GM12878 (cell line): ENCODE results near the gene GAGE10. TPM values are rescaled to one million over a fixed set of nuclear protein-coding genes. Genes with fewer than 3 reads are reported as not detected.

Source experiments
- ATF2 ChIP-seq: IDR thresholded peaks from 2 replicates; pipeline ENCODE4 v1.6.1; 2012; ENCODE audit warnings: low read length, inconsistent platforms
- E2F8 ChIP-seq: fragments of 450-650 bp; IDR thresholded peaks from 2 replicates; pipeline ENCODE4 v1.6.1; 2018; ENCODE audit warnings: mild to moderate bottlenecking, low read depth, moderate library complexity; ENCODE audit not compliant: partially characterized antibody
- FOS ChIP-seq: IDR thresholded peaks from 3 replicates; pipeline ENCODE4 v1.6.1; 2011; ENCODE audit warnings: borderline replicate concordance; ENCODE audit not compliant: insufficient read length; ENCODE audit errors: extremely low read depth
- NFIC ChIP-seq: IDR thresholded peaks from 2 replicates; pipeline ENCODE4 v1.6.1; 2012; ENCODE audit warnings: low read depth, mild to moderate bottlenecking, inconsistent platforms, low read length, moderate library complexity
- SRF ChIP-seq, 2 experiments: IDR thresholded peaks; 2 replicates each; pipeline ENCODE4 v1.6.1; 2011; ENCODE audit warnings: low read depth in 2 of 2, low read length in 2 of 2, mild to moderate bottlenecking in 1 of 2, moderate library complexity in 1 of 2
- polyA plus RNA-seq, 11 experiments: library from polyadenylated mRNA; depleted of rRNA in 4 of 11; unstranded in 6 of 11; stranded (reverse) in 5 of 11; fragments of >200 nt; fragmentation: Nextera tagmentation in 4 of 11; fragmentation: Illumina TruSeq in 1 of 11; extraction: Ambion mirVana in 4 of 11; extraction: Trizol in 1 of 11; gene quantifications; 1 replicate in 1 of 11; 2 replicates in 10 of 11; pipeline versions ENCODE4 v1.2.1 to v1.2.3, GENCODE V29; 2011 to 2016; ENCODE audit warnings: inconsistent platforms in 2 of 11, missing spikeins in 2 of 11, low read depth in 1 of 11
- total RNA-seq, 4 experiments: library from RNA; depleted of rRNA in 3 of 4; stranded (reverse); fragments of >200 nt in 3 of 4; fragmentation: Illumina TruSeq in 1 of 4; extraction: Trizol in 1 of 4; gene quantifications; 2 replicates each; pipeline versions ENCODE4 v1.2.1 to v1.2.3, GENCODE V29; 2013 to 2021
- TF ChIP-seq, protein P1 (sequence below): IDR thresholded peaks from 2 replicates; pipeline ENCODE4 v1.6.1; 2012; ENCODE audit warnings: improper control_type of control experiment, low read depth, low read length; ENCODE audit not compliant: insufficient replicate concordance
- TF ChIP-seq, protein P2 (sequence below): fragments of 450-650 bp; IDR thresholded peaks from 2 replicates; pipeline ENCODE4 v1.6.1; 2014; ENCODE audit warnings: mild to moderate bottlenecking

GAGE10 gene
- total and polyA plus RNA-seq, 10 of the 15 experiments (the other 5 are each of a cell fraction or from before 2014, with no cell fraction given), result not detected

DNA sequence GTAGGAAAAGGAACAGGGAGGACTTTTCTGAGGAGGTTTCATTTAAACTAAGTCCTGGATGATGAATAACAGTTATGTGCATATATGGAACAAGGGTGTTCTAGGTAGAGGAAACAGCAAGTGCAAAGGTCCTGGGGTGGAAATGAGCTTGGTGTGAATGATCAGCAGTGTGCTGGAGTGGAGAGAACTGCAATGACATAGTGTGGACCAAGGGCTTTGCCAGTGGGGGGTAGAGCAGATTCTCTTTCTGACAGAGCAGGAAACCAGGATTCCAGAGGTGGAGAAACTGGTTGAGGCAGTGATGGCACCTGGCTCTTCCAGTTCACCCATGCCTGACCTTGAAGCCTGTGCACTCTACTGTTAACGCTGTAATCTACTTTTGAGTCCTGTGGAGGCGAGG is 32.1 kb upstream of the GAGE10 start (continued):
- TF ChIP-seq, protein P1, sequence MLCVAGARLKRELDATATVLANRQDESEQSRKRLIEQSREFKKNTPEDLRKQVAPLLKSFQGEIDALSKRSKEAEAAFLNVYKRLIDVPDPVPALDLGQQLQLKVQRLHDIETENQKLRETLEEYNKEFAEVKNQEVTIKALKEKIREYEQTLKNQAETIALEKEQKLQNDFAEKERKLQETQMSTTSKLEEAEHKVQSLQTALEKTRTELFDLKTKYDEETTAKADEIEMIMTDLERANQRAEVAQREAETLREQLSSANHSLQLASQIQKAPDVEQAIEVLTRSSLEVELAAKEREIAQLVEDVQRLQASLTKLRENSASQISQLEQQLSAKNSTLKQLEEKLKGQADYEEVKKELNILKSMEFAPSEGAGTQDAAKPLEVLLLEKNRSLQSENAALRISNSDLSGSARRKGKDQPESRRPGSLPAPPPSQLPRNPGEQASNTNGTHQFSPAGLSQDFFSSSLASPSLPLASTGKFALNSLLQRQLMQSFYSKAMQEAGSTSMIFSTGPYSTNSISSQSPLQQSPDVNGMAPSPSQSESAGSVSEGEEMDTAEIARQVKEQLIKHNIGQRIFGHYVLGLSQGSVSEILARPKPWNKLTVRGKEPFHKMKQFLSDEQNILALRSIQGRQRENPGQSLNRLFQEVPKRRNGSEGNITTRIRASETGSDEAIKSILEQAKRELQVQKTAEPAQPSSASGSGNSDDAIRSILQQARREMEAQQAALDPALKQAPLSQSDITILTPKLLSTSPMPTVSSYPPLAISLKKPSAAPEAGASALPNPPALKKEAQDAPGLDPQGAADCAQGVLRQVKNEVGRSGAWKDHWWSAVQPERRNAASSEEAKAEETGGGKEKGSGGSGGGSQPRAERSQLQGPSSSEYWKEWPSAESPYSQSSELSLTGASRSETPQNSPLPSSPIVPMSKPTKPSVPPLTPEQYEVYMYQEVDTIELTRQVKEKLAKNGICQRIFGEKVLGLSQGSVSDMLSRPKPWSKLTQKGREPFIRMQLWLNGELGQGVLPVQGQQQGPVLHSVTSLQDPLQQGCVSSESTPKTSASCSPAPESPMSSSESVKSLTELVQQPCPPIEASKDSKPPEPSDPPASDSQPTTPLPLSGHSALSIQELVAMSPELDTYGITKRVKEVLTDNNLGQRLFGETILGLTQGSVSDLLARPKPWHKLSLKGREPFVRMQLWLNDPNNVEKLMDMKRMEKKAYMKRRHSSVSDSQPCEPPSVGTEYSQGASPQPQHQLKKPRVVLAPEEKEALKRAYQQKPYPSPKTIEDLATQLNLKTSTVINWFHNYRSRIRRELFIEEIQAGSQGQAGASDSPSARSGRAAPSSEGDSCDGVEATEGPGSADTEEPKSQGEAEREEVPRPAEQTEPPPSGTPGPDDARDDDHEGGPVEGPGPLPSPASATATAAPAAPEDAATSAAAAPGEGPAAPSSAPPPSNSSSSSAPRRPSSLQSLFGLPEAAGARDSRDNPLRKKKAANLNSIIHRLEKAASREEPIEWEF, result no peak
- TF ChIP-seq, protein P2, sequence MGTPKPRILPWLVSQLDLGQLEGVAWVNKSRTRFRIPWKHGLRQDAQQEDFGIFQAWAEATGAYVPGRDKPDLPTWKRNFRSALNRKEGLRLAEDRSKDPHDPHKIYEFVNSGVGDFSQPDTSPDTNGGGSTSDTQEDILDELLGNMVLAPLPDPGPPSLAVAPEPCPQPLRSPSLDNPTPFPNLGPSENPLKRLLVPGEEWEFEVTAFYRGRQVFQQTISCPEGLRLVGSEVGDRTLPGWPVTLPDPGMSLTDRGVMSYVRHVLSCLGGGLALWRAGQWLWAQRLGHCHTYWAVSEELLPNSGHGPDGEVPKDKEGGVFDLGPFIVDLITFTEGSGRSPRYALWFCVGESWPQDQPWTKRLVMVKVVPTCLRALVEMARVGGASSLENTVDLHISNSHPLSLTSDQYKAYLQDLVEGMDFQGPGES, result no peak
- TF ChIP-seq FOS (no peak), ATF2 (no peak), NFIC (no peak), E2F8 (no peak), SRF (IDR thresholded peaks at IDR 0.05; ENCODE audit: low read depth in 2 of 2, low read length in 2 of 2) (no peak)
